ENCODE results near the gene NPHS1. TPM values are rescaled to one million over a fixed set of nuclear protein-coding genes. Genes with fewer than 3 reads are reported as not detected.

NPHS1 gene
- polyA plus RNA-seq, 1 donor from 2014 or later, result 0.05 TPM

- peaks cover 9% of the 10 kb centered on the region for H3K27me3 ChIP-seq (ENCODE audit: insufficient read depth, low read depth, low read length)
- TF ChIP-seq REST (IDR thresholded peaks at IDR 0.05; ENCODE audit: borderline replicate concordance) (peak; percentile 79), EP300 (conservative IDR thresholded peaks at IDR 0.05; ENCODE audit: poor library complexity, severe bottlenecking) (no peak)
- H3K9me3 ChIP-seq (ENCODE audit: low read length), result no peaks in the 10 kb centered on the region
- no peak overlapping the region for H2AFZ ChIP-seq (ENCODE audit: low read depth, low read length)
- H3K4me3 ChIP-seq (ENCODE audit: low read length), result no peak overlapping the region
- no peaks in the 10 kb centered on the region for H4K20me1 ChIP-seq (ENCODE audit: insufficient read depth)
- no peak overlapping the region for H3K9ac ChIP-seq (ENCODE audit: low read length)
- H3K4me2 ChIP-seq (ENCODE audit: low read length), result no peak overlapping the region
- no peaks in the 10 kb centered on the region for H3K9me2 ChIP-seq (ENCODE audit: insufficient read depth, low read length)
- H3K27ac ChIP-seq (ENCODE audit: low read length), result no peak overlapping the region
- H3K79me2 ChIP-seq (replicated peaks; ENCODE audit: insufficient read depth, low read length), result no peaks in the 10 kb centered on the region
- H3F3A ChIP-seq (ENCODE audit: insufficient read depth, low read length, poor library complexity, severe bottlenecking), result no peaks in the 10 kb centered on the region
- no peaks in the 10 kb centered on the region for H3K36me3 ChIP-seq (ENCODE audit: insufficient read depth, low read length)
Observed at GRCh38 chr19:35828692-35829301, 23.5 kb downstream of the NPHS1 start.

GRCh38 chr19:35824150-35824549 is 28.2 kb downstream of the NPHS1 start:
- Histone ChIP-seq H2AFZ (ENCODE audit: low read depth, low read length) (no peak overlapping the region), H3K27me3 (ENCODE audit: insufficient read depth, low read depth, low read length) (peaks cover 6% of the 10 kb centered on the region), H3K36me3 (ENCODE audit: insufficient read depth, low read length) (no peaks in the 10 kb centered on the region), H3K79me2 (replicated peaks; ENCODE audit: insufficient read depth, low read length) (no peaks in the 10 kb centered on the region), H3K9me2 (ENCODE audit: insufficient read depth, low read length) (no peaks in the 10 kb centered on the region), H3K4me3 (ENCODE audit: low read length) (no peak overlapping the region), H3K4me2 (ENCODE audit: low read length) (no peak overlapping the region), H3K9me3 (ENCODE audit: low read length) (no peaks in the 10 kb centered on the region), H3K27ac (ENCODE audit: low read length) (no peak overlapping the region), H3F3A (ENCODE audit: insufficient read depth, low read length, poor library complexity, severe bottlenecking) (no peaks in the 10 kb centered on the region), H3K9ac (ENCODE audit: low read length) (no peak overlapping the region), H4K20me1 (ENCODE audit: insufficient read depth) (no peaks in the 10 kb centered on the region)
- TF ChIP-seq MXI1 (conservative IDR thresholded peaks at IDR 0.05; ENCODE audit: poor library complexity, severe bottlenecking), result no peak
- no peak for TF ChIP-seq REST (IDR thresholded peaks at IDR 0.05; ENCODE audit: borderline replicate concordance)
- no peak for TF ChIP-seq SMC3 (conservative IDR thresholded peaks at IDR 0.05; ENCODE audit: poor library complexity)
- no peak for TF ChIP-seq TAF1 (IDR thresholded peaks at IDR 0.05; ENCODE audit: low read depth)
- TF ChIP-seq POLR2AphosphoS5 (IDR thresholded peaks at IDR 0.05), result no peak
- TF ChIP-seq CTCF (IDR thresholded peaks at IDR 0.05; ENCODE audit: poor library complexity, severe bottlenecking), result no peak
- no peak for TF ChIP-seq EZH2 (IDR thresholded peaks at IDR 0.05; ENCODE audit: borderline replicate concordance, insufficient read depth, low read length, poor library complexity, severe bottlenecking)
- no peak for TF ChIP-seq EP300 (conservative IDR thresholded peaks at IDR 0.05; ENCODE audit: poor library complexity, severe bottlenecking)

Data from neural cell (in vitro differentiated cells).